ENCODE measurements around the gene HS6ST2.

Gene HS6ST2

GRCh38 chrX:132623942-132624341, 334.5 kb downstream of the HS6ST2 start:
- no peak for TF ChIP-seq FOXP2 (optimal IDR thresholded peaks at IDR 0.05; ENCODE audit: borderline replicate concordance, extremely low read depth, extremely low read length, insufficient read depth)

- TF ChIP-seq REST (IDR thresholded peaks at IDR 0.05; ENCODE audit: insufficient read depth in 1 of 2, low read depth in 2 of 2, low read length in 2 of 2) (no peak), POLR2AphosphoS5 (IDR thresholded peaks at IDR 0.05; ENCODE audit: low read depth, low read length) (no peak), TAF1 (IDR thresholded peaks at IDR 0.05; ENCODE audit: borderline replicate concordance, insufficient read depth, low read length) (no peak), SIN3A (IDR thresholded peaks at IDR 0.05; ENCODE audit: borderline replicate concordance, insufficient read depth, low read length) (no peak), FOXP2 (optimal IDR thresholded peaks at IDR 0.05; ENCODE audit: borderline replicate concordance, extremely low read depth, extremely low read length, insufficient read depth) (no peak)
Measured at GRCh38 chrX:132623300-132623699, 335.1 kb downstream of the HS6ST2 start.

GRCh38 chrX:132622130-132622529, 336.3 kb downstream of the HS6ST2 start:
- TF ChIP-seq POLR2AphosphoS5 (IDR thresholded peaks at IDR 0.05; ENCODE audit: low read depth, low read length) = no peak
- no peak for TF ChIP-seq REST (IDR thresholded peaks at IDR 0.05; ENCODE audit: insufficient read depth in 1 of 2, low read depth in 2 of 2, low read length in 2 of 2)
- TF ChIP-seq SIN3A (IDR thresholded peaks at IDR 0.05; ENCODE audit: borderline replicate concordance, insufficient read depth, low read length) = no peak
- no peak for TF ChIP-seq FOXP2 (optimal IDR thresholded peaks at IDR 0.05; ENCODE audit: borderline replicate concordance, extremely low read depth, extremely low read length, insufficient read depth)
- no peak for TF ChIP-seq TAF1 (IDR thresholded peaks at IDR 0.05; ENCODE audit: borderline replicate concordance, insufficient read depth, low read length)

GRCh38 chrX:132618810-132619209, 339.6 kb downstream of the HS6ST2 start:
- TF ChIP-seq FOXP2 (optimal IDR thresholded peaks at IDR 0.05; ENCODE audit: borderline replicate concordance, extremely low read depth, extremely low read length, insufficient read depth) (no peak), POLR2AphosphoS5 (IDR thresholded peaks at IDR 0.05; ENCODE audit: low read depth, low read length) (no peak), SIN3A (IDR thresholded peaks at IDR 0.05; ENCODE audit: borderline replicate concordance, insufficient read depth, low read length) (no peak), REST (IDR thresholded peaks at IDR 0.05; ENCODE audit: insufficient read depth in 1 of 2, low read depth in 2 of 2, low read length in 2 of 2) (no peak), TAF1 (IDR thresholded peaks at IDR 0.05; ENCODE audit: borderline replicate concordance, insufficient read depth, low read length) (no peak)

GRCh38 chrX:132615391-132616131, 342.9 kb downstream of the HS6ST2 start:
- TF ChIP-seq REST (IDR thresholded peaks at IDR 0.05; ENCODE audit: insufficient read depth in 1 of 2, low read depth in 2 of 2, low read length in 2 of 2) (no peak), FOXP2 (optimal IDR thresholded peaks at IDR 0.05; ENCODE audit: borderline replicate concordance, extremely low read depth, extremely low read length, insufficient read depth) (no peak), POLR2AphosphoS5 (IDR thresholded peaks at IDR 0.05; ENCODE audit: low read depth, low read length) (no peak), TAF1 (IDR thresholded peaks at IDR 0.05; ENCODE audit: borderline replicate concordance, insufficient read depth, low read length) (no peak), SIN3A (IDR thresholded peaks at IDR 0.05; ENCODE audit: borderline replicate concordance, insufficient read depth, low read length) (no peak)

All from PFSK-1 (cell line).